Measurements from ENCODE around the gene NAT14.

- TF ChIP-seq CTCF (conservative IDR thresholded peaks at IDR 0.05) (no peak), ZFX (IDR thresholded peaks at IDR 0.05) (no peak)
These were observed 40.5 kb downstream of the NAT14 start for GRCh38 chr19:55525289-55526101.
